Activated CD4-positive, CD25-positive, alpha-beta regulatory T cell treated with anti-CD3 and anti-CD28 coated beads, Interleukin-2, amount 50 U/mL, for 24 hours (primary cell): ENCODE data around the gene DDX1.
"Not testable (repeated sequence)": the region's sequence is repeated elsewhere in the genome, so short reads cannot be mapped to it uniquely, and the experiment has no call there.

Source experiments
- ATAC-seq, 2 donors: fragments of 150-1000 bp; cut with Tn5 transposase; one replicate each; pipeline ENCODE4 v1.10.0; 2021; ENCODE audit warnings: mild to moderate bottlenecking in 1 of 2, moderate library complexity in 1 of 2

DDX1 gene

DNA sequence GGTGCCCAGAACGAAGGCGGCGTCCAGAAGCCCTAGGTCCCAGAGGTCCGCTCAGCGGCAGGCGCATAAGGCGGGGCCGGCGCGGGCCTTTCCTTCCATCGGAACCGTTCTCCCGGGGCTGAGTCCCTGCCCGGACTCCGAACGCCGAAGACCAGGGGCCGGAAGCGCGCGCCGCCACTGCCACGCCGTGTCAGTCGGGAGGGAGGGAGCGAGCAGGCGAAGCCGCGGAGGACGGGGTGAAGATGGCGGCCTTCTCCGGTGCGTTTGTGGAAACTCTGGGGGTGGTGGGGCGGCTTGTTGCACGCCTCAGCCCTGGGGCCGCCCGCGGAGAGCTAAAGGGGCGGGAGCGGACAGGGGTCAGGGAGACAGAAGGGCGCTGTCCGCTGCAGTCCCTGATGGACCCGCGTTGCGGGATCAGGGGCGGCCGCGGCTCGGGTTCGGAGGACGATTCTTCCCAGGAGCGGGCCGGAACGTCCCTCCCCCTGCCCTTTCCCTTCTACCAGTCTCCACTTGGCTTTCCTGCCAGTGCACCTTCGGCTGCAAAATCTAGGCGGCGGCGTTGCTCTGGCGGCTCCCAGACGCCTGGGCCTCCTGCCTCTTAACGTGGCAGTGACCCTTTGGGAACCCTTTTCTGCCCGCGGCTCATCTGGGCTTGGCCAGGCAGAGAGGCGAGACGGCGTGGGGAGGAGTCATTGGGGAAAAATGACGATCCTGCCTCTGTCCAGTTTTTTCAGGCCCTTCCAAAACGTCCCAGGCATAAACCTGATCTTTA is at the start of gene DDX1:
DDX1 (plus strand) TSS at position 177 of the 772 bp plus-strand sequence; CDS start at position 243, 66 bp downstream.
- peak; percentile 96 to 97 for ATAC-seq

DNA sequence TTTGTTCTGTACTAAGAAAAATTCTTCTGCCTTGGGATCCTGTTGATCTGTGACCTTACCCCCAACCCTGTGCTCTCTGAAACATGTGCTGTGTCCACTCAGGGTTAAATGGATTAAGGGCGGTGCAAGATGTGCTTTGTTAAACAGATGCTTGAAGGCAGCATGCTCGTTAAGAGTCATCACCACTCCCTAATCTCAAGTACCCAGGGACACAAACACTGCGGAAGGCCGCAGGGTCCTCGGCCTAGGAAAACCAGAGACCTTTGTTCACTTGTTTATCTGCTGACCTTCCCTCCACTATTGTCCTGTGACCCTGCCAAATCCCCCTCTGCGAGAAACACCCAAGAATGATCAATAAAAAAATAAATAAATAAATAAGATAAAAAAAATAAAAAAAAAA is 49.4 kb upstream of the DDX1 start:
- ATAC-seq = not testable (repeated sequence)

DNA sequence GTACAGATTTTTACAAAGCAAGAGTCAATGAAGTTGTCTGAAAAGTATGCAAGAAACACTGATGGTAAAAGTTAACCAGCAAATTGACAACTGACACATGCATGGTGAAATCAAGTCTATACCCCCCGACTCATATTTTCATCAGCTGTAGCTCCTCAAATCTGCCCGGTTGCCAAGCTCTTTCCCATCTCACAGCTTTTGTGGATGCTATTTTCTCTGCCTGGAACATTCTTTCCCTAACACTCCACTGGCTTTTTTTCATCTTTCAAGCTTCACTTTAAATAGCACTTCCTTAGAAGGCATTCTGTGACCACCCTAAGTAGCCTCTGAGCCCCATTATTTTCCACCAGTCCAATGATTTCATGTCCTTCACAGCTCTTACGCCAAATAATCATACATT is 48.6 kb upstream of the DDX1 start:
- ATAC-seq = no peak

DNA sequence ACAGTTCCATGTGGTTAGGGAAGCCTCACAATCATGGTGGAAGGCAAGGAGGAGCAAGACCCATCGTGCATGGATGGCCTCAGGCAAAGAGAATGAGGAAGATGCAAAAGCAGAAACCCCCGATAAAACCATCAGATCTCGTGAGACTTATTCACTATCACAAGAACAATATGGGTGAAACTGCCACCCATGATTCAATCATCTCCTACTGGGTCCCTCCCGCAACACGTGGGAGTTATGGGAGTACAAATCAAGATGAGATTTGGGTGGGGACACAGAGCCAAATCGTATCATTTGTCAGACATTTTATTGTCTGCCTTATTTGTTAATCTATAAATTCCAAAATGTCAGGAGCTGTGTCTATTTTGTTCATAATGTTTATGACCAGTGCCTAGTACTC is 48.1 kb upstream of the DDX1 start:
- ATAC-seq = no peak

DNA sequence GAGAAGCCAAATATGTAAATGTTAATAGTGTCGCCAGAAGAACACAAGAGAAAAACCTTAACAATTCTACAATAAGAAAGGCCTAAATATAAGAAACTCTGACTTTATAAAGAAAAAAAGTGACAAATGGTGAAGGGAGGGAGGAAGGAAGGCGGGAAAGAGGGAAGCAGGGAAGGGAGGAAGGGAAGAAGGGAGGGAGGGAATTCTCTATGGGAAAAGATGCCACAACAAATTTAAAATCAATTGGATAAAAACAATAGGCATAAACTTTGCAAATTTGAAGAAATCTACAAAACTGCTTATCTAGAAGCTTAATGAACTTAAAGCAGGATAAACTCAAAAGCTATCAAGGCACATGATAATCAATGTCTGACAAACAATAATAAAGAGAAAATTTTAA is 47.4 kb upstream of the DDX1 start:
- ATAC-seq = no peak

DNA sequence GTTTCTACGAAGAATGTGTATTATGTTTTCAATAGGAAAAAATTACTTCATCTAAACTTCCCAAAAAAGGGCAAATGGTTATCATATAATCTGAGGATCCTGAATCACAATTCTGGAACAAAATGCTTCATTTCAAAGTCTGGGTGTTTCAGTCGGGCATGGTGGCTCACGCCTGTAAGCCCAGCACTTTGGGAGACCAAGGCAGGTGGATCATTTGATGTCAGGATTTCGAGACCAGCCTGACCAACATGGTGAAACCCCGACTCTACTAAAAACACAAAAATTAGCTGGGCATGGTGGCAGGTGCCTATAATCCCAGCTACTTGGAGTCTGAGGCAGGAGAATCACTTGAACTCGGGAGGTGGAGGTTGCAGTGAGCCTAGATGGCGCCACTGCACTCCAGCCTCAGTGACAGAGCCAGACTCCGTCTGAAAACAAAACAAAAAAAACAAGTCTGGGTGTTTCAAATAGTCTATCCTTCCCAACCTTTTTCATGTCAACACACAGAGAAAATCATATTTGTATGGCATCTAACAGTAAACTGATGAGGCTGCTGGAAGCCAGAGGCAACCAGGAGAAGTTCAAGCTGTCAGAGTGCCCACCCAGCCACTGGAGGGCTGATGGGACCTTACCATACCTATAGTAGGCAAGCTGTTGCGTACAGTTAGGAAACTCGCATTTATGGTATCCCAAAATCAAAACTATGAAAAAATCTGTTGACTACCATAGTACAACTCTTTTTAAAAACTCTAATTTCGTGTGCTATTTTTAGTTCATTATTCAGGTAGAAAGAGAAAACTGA is 45.2 kb upstream of the DDX1 start:
- no peak for ATAC-seq

DNA sequence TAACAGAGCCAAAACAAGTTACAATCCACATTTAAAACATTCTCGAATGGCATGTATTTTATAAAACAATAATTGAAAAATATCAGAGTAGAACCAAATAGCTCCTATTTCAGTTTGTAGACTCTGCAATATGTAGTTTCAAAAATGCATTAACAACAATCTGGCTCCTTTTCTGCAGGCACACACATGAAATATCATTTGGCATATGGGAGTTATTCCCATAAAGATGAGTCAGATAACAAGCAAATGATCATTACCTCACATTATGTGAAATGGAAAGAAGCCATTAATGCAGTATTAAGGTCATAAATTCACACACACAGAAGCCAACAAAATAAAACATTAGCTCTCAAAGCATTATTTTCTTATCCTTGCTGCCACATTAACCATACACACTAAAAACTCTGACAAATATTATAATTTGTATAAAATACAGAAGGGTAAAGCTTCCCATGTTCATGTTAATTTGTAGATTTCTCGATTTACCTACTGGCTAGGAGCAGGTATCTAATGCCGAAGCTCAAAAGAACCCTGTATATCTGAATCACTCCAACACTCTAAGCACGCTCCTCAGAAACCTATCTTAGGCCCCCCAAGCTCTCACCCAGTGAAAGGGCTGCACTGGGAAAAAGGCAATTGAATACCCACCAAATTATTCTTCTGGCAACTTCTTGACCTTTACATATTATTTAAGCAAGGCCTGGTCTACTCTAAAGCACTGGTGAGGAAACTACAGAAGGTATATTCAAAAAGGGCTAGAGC is 44.4 kb upstream of the DDX1 start:
- no peak for ATAC-seq

DNA sequence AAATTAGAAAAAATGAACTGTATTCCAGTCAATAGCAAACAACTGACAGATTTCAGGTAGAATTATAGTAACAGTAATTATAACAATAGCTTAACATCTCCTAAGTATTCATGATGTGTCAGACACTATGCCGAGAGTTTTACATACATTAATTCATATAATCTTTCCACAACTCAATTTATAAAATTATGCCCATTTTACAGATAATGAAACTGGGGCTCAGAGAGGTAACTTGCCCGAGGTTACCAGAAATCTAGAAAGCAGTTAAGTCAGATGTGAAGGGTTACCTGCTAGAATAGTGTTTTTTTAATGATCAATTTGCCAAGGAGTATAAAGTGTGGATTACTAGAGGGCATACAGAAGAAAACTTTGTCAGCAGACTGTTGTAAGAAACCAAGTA is 42.7 kb upstream of the DDX1 start:
- no peak for ATAC-seq

DNA sequence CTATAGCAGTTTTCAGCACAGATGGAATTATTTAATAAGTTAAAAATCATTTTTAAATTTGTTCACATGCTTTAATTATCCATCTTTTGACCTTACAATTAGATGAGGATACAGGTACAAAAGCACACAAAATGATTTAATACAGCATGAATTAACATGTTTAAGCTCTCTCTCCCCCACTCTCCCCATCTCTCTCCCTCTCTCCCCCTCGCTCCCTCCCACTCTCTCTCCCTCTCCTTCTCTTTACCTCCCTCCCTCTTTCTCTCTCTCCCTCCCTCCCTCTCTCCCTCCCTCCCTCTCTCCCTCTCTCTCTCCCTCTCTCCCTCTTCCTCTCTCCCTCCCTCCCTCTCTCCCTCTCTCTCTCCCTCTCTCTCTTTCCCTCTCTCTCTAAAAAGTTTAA is 38.1 kb upstream of the DDX1 start:
- no peak for ATAC-seq

DNA sequence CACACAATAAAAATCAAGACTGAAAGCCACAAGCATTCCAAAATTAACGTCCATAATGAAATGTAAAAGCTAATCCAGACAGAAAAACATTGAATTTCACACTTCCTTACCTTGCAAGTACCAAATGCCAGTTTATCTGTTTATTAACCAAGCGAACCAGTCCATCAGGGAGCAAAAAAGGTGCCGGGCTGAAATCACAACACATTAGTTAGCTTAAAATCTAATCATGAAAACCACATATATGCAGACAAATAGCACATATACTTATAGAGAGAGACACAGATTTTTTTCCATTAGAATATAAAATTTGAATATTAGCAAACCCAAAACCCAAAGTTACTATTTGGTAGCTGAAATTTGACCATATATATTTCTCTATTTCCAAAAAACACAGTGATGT is 37.7 kb upstream of the DDX1 start:
- no peak for ATAC-seq

DNA sequence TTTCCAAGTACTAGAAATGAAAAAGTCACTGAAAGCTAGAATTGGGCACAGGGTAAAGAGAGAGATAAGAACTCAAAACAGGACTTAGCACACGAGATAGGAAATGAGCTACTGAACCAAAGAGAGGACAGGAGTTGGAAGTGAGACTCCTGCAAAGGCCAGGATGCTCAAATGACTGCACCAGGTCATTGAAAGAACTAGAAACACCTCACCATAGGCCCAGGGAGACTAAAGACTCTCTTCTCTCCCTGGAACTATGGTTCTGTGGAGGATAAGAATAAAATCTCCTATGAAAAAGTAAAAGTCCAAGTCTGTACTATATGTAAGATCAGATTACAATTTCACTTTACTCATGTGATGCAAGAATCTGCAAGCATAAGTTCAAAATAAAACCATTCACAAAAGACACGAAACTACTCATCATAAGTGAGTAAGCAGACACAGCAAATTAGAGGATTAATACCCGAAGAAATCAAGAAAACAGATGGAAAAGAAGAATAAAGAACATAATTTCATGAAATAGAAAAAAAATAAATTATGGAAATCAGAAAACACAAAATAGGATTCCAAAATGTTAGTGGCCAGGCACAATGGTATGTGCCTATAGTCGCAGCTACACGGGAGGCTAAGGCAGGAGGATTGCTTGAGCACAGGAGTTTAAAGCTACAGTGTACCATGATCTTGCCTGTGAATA is 37.0 kb upstream of the DDX1 start:
- ATAC-seq = no peak

DNA sequence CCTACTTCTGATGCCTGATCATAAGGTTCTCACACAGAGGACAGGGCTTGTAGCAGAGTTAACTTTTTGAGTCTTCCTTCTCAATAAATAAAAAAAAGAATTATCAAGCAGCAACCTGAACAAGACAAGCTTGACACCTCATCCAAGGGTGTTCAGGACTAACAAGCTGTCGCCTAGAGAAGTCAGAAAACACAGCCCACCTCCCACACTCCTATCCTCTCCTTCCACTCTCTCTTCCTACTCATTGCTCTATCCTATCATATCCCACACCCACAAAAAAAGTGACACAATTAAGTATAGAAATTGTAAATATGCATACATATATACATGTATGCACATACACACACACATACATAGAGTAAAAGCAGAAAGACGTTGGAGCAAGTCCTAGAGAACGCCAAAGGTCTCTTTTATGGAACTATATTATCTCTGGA is 35.9 kb upstream of the DDX1 start:
- no peak for ATAC-seq

DNA sequence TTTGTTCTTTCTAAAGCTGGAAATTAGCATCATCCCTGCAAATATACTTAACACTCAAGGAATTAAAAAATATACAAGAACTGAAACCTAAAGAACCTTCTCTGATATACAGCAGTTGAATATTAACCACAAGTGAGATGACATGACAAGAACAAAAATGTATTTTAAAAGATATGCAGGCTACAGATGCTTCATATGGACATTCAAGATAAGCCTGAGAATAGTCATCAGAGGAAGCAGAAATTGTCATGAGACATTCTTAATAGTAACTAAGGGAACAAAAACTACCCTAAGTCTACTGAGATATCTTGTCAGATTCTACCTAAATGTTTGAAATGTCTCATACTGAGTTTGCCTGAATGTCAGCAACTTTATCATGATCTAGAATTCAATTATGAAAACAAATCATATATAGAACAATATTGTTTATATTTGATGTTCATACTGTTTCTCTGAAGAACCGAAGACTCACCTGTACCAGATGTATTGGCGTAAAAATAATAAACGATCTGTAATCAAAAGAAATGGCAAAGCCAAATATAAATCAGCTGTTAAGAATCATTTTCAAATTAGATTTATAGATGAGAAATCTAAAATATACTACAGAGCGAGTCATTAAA is 35.2 kb upstream of the DDX1 start:
- no peak for ATAC-seq

DNA sequence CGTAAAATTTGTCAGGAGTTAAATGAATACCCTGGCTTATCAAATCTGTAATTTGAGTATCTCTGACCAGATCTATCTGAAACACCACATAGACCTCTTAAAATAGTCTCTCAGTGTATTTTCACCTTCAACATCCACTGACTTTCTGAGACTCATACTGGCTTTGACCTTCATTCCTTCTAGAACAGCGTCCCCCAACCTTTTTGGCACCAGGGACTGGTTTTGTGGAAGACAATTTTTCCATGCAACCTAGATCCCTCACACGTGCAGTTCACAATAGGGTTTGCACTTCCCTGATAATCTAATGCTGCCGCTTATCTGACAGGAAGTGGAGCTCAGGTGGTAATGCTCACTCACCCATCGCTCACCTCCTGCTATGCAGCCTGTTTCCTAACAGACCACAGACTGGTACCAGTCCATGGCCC is 33.8 kb upstream of the DDX1 start:
- no peak for ATAC-seq

DNA sequence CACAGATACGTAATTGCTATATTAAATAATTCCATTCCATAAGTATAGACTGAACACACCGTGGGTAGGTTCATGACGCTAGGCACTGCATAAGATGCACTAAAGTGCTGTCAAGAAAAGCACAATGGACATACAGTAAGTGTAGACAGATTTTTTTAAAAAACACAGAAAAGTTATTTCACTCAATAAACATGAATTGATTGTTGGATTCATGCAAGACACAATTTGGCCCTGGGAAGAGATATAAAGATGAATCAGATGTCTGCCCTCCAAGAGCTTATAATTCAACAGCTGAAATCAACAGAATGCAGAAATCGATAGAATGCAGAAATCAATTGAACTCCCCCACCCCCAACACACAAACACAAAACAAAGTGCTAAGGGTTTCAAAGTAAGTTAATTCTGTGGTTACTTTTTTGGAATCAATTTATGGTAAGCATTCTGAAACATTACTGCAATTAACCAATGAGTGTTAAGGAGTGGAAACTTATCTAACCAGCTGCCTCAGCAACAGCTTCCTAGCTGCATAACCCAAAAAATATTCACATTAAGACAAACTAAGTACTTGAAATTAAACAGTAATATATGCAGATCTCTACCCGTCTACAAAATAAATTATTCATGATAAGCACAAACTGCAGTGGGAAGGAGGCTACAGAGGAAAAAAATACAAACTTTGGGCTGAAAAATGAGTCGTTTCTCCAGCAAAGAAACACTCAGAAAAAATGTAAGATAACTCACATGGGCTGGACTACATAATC is 32.1 kb upstream of the DDX1 start:
- ATAC-seq = no peak

DNA sequence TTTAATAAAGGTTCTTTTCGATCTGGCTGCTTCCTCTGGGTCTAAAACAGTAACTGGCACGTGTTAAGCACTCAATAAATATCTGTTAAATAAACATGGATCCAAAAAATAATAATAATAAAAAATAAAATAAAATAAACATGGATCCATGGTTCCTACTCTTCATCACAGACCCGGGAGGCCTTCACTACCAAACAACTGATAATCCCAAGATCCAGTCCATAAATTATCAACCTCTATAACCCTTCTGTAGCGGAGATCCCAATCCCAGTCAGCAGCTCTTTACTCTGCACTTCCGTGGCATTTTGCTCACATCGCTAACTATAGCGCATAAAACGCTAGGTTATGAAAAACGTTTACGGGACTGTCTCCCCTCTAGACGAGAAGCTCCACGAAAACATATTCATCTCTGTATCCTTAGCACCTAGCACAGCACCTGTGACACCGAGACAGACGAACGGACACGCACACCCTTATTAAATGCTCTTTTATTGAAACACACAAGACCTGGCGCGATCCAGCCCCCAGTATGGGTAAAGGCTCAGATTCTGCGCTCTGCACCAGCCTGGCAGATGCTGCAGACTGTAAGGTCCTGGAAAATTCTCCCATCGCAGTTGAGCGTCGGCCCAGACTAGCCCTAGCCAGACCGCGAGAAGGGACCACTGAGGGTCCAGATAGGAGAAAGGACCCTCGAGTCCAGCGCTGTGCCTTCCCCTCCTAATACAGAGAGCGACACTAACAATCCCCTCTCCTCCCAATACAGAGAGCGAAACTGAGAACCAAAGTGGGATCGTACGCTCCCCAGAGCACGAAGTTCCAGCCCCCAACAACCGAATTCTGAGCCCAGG is 31.3 kb upstream of the DDX1 start:
- ATAC-seq = peak; percentile 38 to 42

DNA sequence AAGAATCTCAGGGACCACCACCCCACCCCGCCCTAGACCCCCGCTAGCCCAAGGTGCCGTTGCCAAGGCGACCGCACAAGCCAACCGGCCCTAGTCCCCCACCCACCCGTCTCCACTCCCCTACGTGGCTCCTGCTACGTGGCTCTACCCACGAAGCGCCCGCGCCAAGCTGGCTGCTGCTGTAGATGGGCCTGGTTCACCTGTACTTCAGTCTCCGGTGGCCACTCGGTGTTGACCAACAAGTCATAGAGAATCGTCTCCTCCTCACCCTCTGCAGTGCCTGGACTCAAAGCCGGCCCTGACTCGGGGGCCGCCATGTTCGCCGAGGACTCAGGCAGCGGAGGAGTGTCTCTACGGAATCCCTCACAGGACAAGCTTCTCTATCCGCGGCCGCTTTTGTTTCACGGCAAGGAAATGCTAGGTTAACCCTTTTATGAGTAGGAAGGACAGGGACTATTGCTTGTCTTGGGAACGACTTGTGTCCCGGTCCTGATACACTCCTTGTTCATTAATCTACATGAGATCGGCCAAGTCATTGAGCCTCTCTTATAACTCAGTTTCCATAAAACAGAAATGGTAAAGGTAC is 30.6 kb upstream of the DDX1 start, which contains the start of gene NBAS:
NBAS (minus strand) TSS at position 347 of the 586 bp plus-strand sequence; CDS start at position 317, 30 bp downstream.
- ATAC-seq = peak; percentile 79 to 82

DNA sequence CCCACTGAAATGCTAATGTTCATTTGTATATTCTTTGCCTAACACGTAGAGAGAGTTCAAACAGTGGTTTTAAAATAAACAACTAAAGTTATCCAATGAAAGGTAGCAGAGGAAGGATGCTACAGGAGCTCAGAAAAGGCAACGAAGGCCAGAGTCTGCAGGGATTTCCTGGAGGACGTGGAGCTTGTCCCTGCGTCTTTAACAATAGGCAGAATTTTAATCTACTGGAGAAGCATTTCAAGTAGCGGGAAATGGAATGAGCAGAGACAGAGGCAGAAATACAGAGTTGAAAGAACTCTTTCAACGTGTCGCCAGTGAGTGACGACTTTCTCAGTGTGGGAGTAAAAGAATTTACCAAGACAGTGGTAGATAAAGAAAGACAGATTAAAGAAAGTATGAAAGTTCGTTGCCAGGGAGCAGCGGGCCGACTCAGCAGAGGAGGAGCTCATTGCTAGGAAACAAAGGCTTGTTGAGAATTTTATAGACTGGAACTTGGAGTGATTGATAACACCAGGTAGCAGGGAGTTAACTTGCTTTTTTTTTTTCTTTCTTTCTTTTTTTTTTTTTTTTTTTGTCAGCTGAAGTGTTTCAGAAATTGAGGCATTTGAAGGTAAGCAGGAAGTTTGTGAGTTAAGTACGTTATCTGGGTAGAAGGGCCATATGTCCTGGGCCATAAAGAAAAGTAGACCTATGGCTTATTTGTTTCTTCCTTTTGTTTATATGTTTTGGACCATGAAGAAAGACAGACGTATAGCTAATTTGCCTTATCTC is 29.9 kb upstream of the DDX1 start:
- ATAC-seq = peak; percentile 42 to 44
